SJSA1 (cell line): ENCODE measurements around the gene UTS2B. TPM values are rescaled to one million over a fixed set of nuclear protein-coding genes. Genes with fewer than 3 reads are reported as not detected.
"Not testable (repeated sequence)": the region's sequence is repeated elsewhere in the genome, so short reads cannot be mapped to it uniquely, and the experiment has no call there.

ENCODE experiments used
- DNase-seq, 2 experiments: peaks; one replicate each; pipeline ENCODE4 v3.0.0-alpha.2; 2015 to 2020; ENCODE audit warnings: low spot score in 2 of 2, low read depth in 1 of 2
- H3K27ac ChIP-seq: fragments of 250-450 bp; sonication (Bioruptor Pico); 2 replicates; pipeline ENCODE4 v1.5.1; 2020; ENCODE audit warnings: mild to moderate bottlenecking, moderate library complexity
- H3K27me3 ChIP-seq: fragments of 250-450 bp; sonication (Bioruptor Pico); replicated peaks from 2 replicates; pipeline ENCODE4 v1.5.1; 2020; ENCODE audit warnings: mild to moderate bottlenecking, moderate library complexity
- H3K36me3 ChIP-seq: fragments of 250-450 bp; sonication (Bioruptor Pico); 2 replicates; pipeline ENCODE4 v1.5.1; 2020; ENCODE audit warnings: mild to moderate bottlenecking
- H3K4me1 ChIP-seq: fragments of 250-450 bp; sonication (Bioruptor Pico); replicated peaks from 2 replicates; pipeline ENCODE4 v1.6.1; 2021; ENCODE audit warnings: mild to moderate bottlenecking
- H3K4me3 ChIP-seq: fragments of 250-450 bp; sonication (Bioruptor Pico); 2 replicates; pipeline ENCODE4 v1.5.1; 2020; ENCODE audit warnings: mild to moderate bottlenecking
- H3K9me3 ChIP-seq: fragments of 250-450 bp; sonication (Bioruptor Pico); replicated peaks from 2 replicates; pipeline ENCODE4 v1.5.1; 2020; ENCODE audit warnings: mild to moderate bottlenecking
- total RNA-seq: library from RNA; depleted of rRNA; stranded (reverse); fragments of >200 nt; shearing (Covaris generic); gene quantifications from 2 replicates; pipeline ENCODE4 v1.2.3, GENCODE V29; 2014

UTS2B gene
- total RNA-seq, 1 experiment from 2014 or later, result 0.76 TPM

GRCh38 chr3:191300422-191300821, 29.9 kb downstream of the UTS2B start:
- no peaks in the 10 kb centered on the region for H3K27me3 ChIP-seq
- H3K9me3 ChIP-seq, result no peaks in the 10 kb centered on the region
- H3K4me1 ChIP-seq, result no peaks in the 10 kb centered on the region
- no peak for DNase-seq
- H3K4me3 ChIP-seq, result no peak overlapping the region
- H3K27ac ChIP-seq, result no peak overlapping the region
- H3K36me3 ChIP-seq, result no peaks in the 10 kb centered on the region

- Histone ChIP-seq H3K4me3 (no peak overlapping the region), H3K9me3 (no peaks in the 10 kb centered on the region), H3K36me3 (no peaks in the 10 kb centered on the region), H3K4me1 (no peaks in the 10 kb centered on the region), H3K27ac (no peak overlapping the region), H3K27me3 (no peaks in the 10 kb centered on the region)
- no peak for DNase-seq
Observed at GRCh38 chr3:191298846-191299245, 31.5 kb downstream of the UTS2B start.

- H3K36me3 ChIP-seq, result no peaks in the 10 kb centered on the region
- DNase-seq, result no peak
- no peaks in the 10 kb centered on the region for H3K9me3 ChIP-seq
- no peak overlapping the region for H3K4me3 ChIP-seq
- H3K27ac ChIP-seq, result no peak overlapping the region
- H3K27me3 ChIP-seq, result no peaks in the 10 kb centered on the region
- H3K4me1 ChIP-seq, result no peaks in the 10 kb centered on the region
Observed at GRCh38 chr3:191296041-191296541, 34.2 kb downstream of the UTS2B start.

GRCh38 chr3:191294291-191294690, 36.0 kb downstream of the UTS2B start:
- DNase-seq, result no peak
- Histone ChIP-seq H3K4me3 (no peak overlapping the region), H3K27me3 (no peaks in the 10 kb centered on the region), H3K36me3 (no peaks in the 10 kb centered on the region), H3K9me3 (no peaks in the 10 kb centered on the region), H3K4me1 (no peaks in the 10 kb centered on the region), H3K27ac (no peak overlapping the region)

GRCh38 chr3:191292243-191293015, 37.9 kb downstream of the UTS2B start:
- H3K4me1 ChIP-seq, result no peaks in the 10 kb centered on the region
- no peaks in the 10 kb centered on the region for H3K27me3 ChIP-seq
- no peaks in the 10 kb centered on the region for H3K9me3 ChIP-seq
- no peak overlapping the region for H3K4me3 ChIP-seq
- no peak for DNase-seq
- H3K27ac ChIP-seq, result no peak overlapping the region
- H3K36me3 ChIP-seq, result no peaks in the 10 kb centered on the region

- Histone ChIP-seq H3K9me3 (no peaks in the 10 kb centered on the region), H3K4me3 (no peak overlapping the region), H3K4me1 (no peaks in the 10 kb centered on the region), H3K27ac (no peak overlapping the region), H3K27me3 (no peaks in the 10 kb centered on the region), H3K36me3 (no peaks in the 10 kb centered on the region)
- no peak for DNase-seq
Observed at GRCh38 chr3:191290311-191291025, 39.9 kb downstream of the UTS2B start.

GRCh38 chr3:191283400-191283799, 46.9 kb downstream of the UTS2B start:
- Histone ChIP-seq H3K36me3 (no peaks in the 10 kb centered on the region), H3K4me3 (no peak overlapping the region), H3K9me3 (no peaks in the 10 kb centered on the region), H3K4me1 (no peaks in the 10 kb centered on the region), H3K27ac (no peak overlapping the region), H3K27me3 (no peaks in the 10 kb centered on the region; the same call in 1 of the 2 replicates)
- DNase-seq, result no peak

- Histone ChIP-seq H3K9me3 (no peaks in the 10 kb centered on the region), H3K4me3 (no peak overlapping the region), H3K27me3 (no peaks in the 10 kb centered on the region; the same call in 1 of the 2 replicates), H3K27ac (no peak overlapping the region), H3K4me1 (no peaks in the 10 kb centered on the region), H3K36me3 (no peaks in the 10 kb centered on the region)
- DNase-seq, result no peak
Observed at GRCh38 chr3:191282251-191283185, 47.8 kb downstream of the UTS2B start.

- no peak for DNase-seq
- Histone ChIP-seq H3K27me3 (no peaks in the 10 kb centered on the region; the same call in 1 of the 2 replicates), H3K4me3 (no peak overlapping the region), H3K27ac (no peak overlapping the region), H3K36me3 (no peaks in the 10 kb centered on the region), H3K4me1 (no peaks in the 10 kb centered on the region), H3K9me3 (no peaks in the 10 kb centered on the region)
Observed at GRCh38 chr3:191280882-191281281, 49.4 kb downstream of the UTS2B start.

GRCh38 chr3:191280111-191280510, 50.2 kb downstream of the UTS2B start:
- Histone ChIP-seq H3K27ac (no peak overlapping the region), H3K27me3 (no peaks in the 10 kb centered on the region; the same call in 1 of the 2 replicates)
- DNase-seq, result no peak

GRCh38 chr3:191275751-191276150, 54.6 kb downstream of the UTS2B start:
- H3K36me3 ChIP-seq, result no peaks in the 10 kb centered on the region
- no peak for DNase-seq
- no peaks in the 10 kb centered on the region for H3K9me3 ChIP-seq
- no peak overlapping the region for H3K27ac ChIP-seq
- no peak overlapping the region for H3K4me3 ChIP-seq
- H3K27me3 ChIP-seq, result no peaks in the 10 kb centered on the region
- no peaks in the 10 kb centered on the region for H3K4me1 ChIP-seq

More at GRCh38 chr3:191280111-191280510, 50.2 kb downstream of the UTS2B start:
- Histone ChIP-seq H3K9me3 (no peaks in the 10 kb centered on the region), H3K36me3 (no peaks in the 10 kb centered on the region), H3K4me1 (no peaks in the 10 kb centered on the region), H3K4me3 (no peak overlapping the region)

- H3K9me3 ChIP-seq, H3K27me3 ChIP-seq, H3K36me3 ChIP-seq, DNase-seq, H3K4me1 ChIP-seq, H3K4me3 ChIP-seq, H3K27ac ChIP-seq: not testable (repeated sequence)
Observed at GRCh38 chr3:191275244-191275643, 55.1 kb downstream of the UTS2B start.

GRCh38 chr3:191269289-191270085, 60.8 kb downstream of the UTS2B start:
- H3K4me1 ChIP-seq, result no peaks in the 10 kb centered on the region
- H3K36me3 ChIP-seq, result no peaks in the 10 kb centered on the region
- no peak overlapping the region for H3K27ac ChIP-seq
- no peaks in the 10 kb centered on the region; the same call in 1 of the 2 replicates for H3K9me3 ChIP-seq
- H3K4me3 ChIP-seq, result no peak overlapping the region
- no peaks in the 10 kb centered on the region for H3K27me3 ChIP-seq
- no peak for DNase-seq
